Parathyroid adenoma (tissue), 2 donors: Measurements from ENCODE around the gene COPS9.

Experiments used
- H2AFZ ChIP-seq: fragments of 300-600 bp; sonication (generic); one replicate; pipeline ENCODE4 v1.7.0; 2017; ENCODE audit warnings: antibody characterized with exemption, mild to moderate bottlenecking
- H3K27ac ChIP-seq: fragments of 300-600 bp; sonication (generic); one replicate; pipeline ENCODE4 v1.7.0; 2017
- H3K27me3 ChIP-seq: fragments of 300-600 bp; sonication (generic); one replicate; pipeline ENCODE4 v1.7.0; 2017; ENCODE audit warnings: low read length; ENCODE audit not compliant: control insufficient read depth, insufficient read depth
- H3K36me3 ChIP-seq: fragments of 300-600 bp; sonication (generic); one replicate; pipeline ENCODE4 v1.7.0; 2017; ENCODE audit warnings: low read length; ENCODE audit not compliant: control insufficient read depth, insufficient read depth
- H3K4me1 ChIP-seq: fragments of 300-600 bp; sonication (generic); one replicate; pipeline ENCODE4 v1.7.0; 2017; ENCODE audit warnings: control low read depth
- H3K4me2 ChIP-seq: fragments of 300-600 bp; sonication (generic); one replicate; pipeline ENCODE4 v1.7.0; 2017; ENCODE audit warnings: low read length
- H3K4me3 ChIP-seq: fragments of 300-600 bp; sonication (generic); one replicate; pipeline ENCODE4 v1.7.0; 2017; ENCODE audit warnings: low read depth, low read length
- H3K79me2 ChIP-seq: fragments of 300-600 bp; sonication (generic); one replicate; pipeline ENCODE4 v1.7.0; 2017; ENCODE audit warnings: control low read depth
- H3K9ac ChIP-seq: fragments of 300-600 bp; sonication (generic); one replicate; pipeline ENCODE4 v1.7.0; 2017; ENCODE audit warnings: mild to moderate bottlenecking
- H3K9me3 ChIP-seq: fragments of 300-600 bp; sonication (generic); one replicate; pipeline ENCODE4 v1.7.0; 2017; ENCODE audit warnings: low read length; ENCODE audit not compliant: control insufficient read depth
- TF ChIP-seq, protein P1 (sequence below): fragments of 300-600 bp; sonication (generic); IDR thresholded peaks from one replicate; pipeline ENCODE4 v1.7.0; 2017; ENCODE audit warnings: antibody characterized with exemption, mild to moderate bottlenecking
- donor health status: primary hyperparathyroidism.

The COPS9 gene

DNA sequence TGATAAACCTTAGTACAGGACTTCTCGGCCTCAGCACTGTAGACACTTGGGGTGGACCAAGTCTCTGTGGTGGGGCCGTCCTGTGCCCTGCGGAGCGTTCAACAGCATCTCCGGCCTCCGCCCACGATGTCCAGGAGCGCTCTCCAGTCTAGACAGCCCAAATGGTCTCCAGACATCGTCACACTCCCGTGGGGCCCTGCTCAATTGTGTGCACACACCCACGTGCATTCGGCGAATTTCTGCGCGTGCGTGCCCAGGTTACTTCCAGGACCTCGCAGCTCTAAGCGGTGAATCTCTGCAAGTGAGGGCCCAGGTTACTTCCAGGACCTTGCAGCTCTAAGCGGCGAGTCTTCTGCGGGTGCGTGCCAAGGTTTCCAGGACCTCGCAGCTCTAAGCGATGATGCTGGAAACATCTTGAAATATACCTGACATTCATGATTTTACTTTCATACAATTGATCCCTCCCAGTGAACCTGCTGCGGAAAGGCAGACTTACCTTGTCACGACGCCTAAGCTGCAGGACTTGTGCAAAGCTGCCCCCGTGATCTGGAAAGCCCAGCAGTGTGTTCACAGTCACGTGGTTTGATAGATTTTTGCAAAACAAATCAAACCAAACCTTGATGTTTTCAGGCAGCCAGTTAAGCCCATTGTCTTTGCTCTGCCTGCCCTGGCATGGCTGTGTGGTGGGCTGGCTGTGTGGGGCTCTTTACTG lies 20.5 kb upstream of the COPS9 start:
- H3K4me3 ChIP-seq = no peak overlapping the region
- no peaks in the 10 kb centered on the region for H3K9me3 ChIP-seq
- no peaks in the 10 kb centered on the region for H3K4me1 ChIP-seq
- no peak overlapping the region for H2AFZ ChIP-seq
- TF ChIP-seq, protein P1, sequence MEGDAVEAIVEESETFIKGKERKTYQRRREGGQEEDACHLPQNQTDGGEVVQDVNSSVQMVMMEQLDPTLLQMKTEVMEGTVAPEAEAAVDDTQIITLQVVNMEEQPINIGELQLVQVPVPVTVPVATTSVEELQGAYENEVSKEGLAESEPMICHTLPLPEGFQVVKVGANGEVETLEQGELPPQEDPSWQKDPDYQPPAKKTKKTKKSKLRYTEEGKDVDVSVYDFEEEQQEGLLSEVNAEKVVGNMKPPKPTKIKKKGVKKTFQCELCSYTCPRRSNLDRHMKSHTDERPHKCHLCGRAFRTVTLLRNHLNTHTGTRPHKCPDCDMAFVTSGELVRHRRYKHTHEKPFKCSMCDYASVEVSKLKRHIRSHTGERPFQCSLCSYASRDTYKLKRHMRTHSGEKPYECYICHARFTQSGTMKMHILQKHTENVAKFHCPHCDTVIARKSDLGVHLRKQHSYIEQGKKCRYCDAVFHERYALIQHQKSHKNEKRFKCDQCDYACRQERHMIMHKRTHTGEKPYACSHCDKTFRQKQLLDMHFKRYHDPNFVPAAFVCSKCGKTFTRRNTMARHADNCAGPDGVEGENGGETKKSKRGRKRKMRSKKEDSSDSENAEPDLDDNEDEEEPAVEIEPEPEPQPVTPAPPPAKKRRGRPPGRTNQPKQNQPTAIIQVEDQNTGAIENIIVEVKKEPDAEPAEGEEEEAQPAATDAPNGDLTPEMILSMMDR = no peak
- no peak overlapping the region for H3K27ac ChIP-seq
- H3K27me3 ChIP-seq = no peaks in the 10 kb centered on the region
- H3K4me2 ChIP-seq = no peak overlapping the region
- no peaks in the 10 kb centered on the region for H3K36me3 ChIP-seq
- H3K79me2 ChIP-seq = no peaks in the 10 kb centered on the region
- no peak overlapping the region for H3K9ac ChIP-seq

DNA sequence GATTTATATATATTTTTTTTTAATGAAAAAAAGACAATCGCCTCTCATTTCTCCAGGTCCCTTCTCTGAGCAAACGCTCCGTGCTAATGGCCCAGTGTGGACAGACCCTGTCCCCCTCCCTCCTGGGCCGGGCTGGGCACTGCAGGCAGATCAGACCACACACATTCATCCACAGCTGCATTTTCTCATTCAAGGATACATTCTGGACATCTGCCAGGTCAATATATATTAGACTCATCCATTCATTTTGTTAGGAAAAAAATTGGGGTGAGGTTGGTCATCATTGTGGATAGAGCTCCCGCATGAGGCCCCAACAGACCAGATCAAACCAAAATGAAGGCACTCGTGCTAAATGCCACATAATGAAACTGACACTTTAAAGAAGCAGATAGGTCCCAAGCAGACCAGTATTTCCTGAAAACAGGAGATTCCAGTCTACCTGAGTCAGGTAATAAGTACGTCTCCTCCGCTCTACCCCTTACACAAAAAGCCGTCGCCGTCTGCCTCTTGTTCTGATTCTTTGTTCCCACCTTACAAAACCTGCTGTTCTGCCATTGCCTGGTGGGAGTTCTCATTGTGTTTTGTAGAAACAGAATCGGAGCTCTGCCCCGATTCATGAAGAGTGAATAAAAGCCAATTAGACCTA lies 19.8 kb upstream of the COPS9 start:
- H3K9ac ChIP-seq = no peak overlapping the region
- no peaks in the 10 kb centered on the region for H3K36me3 ChIP-seq
- H3K27ac ChIP-seq = no peak overlapping the region
- no peaks in the 10 kb centered on the region for H3K27me3 ChIP-seq
- H3K4me1 ChIP-seq = no peaks in the 10 kb centered on the region
- no peak overlapping the region for H3K4me2 ChIP-seq
- no peaks in the 10 kb centered on the region for H3K79me2 ChIP-seq
- no peaks in the 10 kb centered on the region for H3K9me3 ChIP-seq
- no peak overlapping the region for H2AFZ ChIP-seq
- H3K4me3 ChIP-seq = no peak overlapping the region
- TF ChIP-seq, protein P1 = no peak

DNA sequence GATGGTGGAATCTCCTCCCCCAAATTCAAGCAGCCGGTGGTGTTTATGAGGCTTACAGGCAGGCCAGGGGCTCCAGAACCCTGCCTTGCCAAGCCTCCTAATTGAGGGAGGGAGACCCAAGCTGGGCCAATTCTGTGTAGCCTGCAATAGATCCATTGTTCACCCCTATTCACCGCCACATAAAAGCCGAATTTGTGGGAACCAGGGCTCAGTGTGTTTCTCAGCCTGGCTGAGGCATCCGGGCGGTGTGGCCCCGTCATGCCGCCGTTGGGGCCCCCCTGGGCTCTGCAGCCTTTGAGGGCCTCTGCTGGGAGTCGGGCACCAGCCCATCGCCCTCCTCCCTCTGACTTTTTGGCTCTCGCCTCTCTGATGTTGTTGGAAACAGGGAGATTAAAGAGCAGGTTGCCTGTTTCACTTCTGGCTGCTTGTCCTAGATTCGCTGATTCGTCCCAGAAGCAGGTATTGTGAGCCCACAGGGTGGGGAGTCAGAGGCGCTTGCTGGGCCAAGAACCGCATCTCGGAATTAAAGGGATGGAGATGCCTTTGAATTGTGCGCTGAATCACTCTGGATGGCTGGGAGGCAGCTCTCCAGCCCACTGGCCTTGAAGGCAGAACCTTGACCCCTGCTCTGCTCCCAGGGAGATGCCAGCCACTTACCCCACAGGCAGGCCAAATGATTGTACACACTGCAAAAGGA lies 19.1 kb upstream of the COPS9 start:
- TF ChIP-seq, protein P1 = no peak
- Histone ChIP-seq H3K9ac (no peak overlapping the region), H3K4me3 (no peak overlapping the region), H3K36me3 (no peaks in the 10 kb centered on the region), H3K27me3 (no peaks in the 10 kb centered on the region), H2AFZ (no peak overlapping the region), H3K4me2 (no peak overlapping the region), H3K4me1 (no peaks in the 10 kb centered on the region), H3K9me3 (no peaks in the 10 kb centered on the region), H3K79me2 (no peaks in the 10 kb centered on the region), H3K27ac (no peak overlapping the region)

DNA sequence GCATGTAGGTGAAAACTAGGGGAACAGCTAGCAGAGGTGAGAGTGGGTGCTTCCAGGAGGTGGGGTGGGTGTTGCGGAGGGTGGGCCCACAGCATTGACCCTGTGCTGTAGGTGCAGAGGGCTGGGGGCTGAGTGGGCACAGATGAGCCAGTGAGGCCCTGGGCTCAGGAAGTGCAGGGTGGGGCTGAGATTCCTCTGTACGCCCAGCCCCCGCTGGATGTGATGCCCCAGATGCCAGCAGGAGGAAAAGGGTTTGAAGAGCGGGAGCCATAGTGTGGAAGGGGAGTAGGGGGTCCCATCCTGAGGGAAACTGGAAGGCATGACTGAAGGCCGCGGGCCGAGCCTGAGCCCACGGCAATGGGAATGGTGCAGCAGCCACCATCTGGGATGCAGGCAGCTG lies 18.5 kb upstream of the COPS9 start:
- no peak overlapping the region for H3K9ac ChIP-seq

More for the DNA sequence above, 18.5 kb upstream of the COPS9 start:
- no peaks in the 10 kb centered on the region for H3K4me1 ChIP-seq
- H3K27me3 ChIP-seq = no peaks in the 10 kb centered on the region
- no peak overlapping the region for H3K4me2 ChIP-seq
- TF ChIP-seq, protein P1 = no peak
- no peak overlapping the region for H3K4me3 ChIP-seq
- H3K79me2 ChIP-seq = no peaks in the 10 kb centered on the region
- H3K9me3 ChIP-seq = no peaks in the 10 kb centered on the region
- no peak overlapping the region for H3K27ac ChIP-seq
- H3K36me3 ChIP-seq = no peaks in the 10 kb centered on the region
- H2AFZ ChIP-seq = no peak overlapping the region
